GM19025 (cell line): ENCODE data around the gene NDUFA3.
A peak's percentile ranks its signal among the peaks of the same experiment; 100 is the strongest.
"Not testable (repeated sequence)": the region's sequence is repeated elsewhere in the genome, so short reads cannot be mapped to it uniquely, and the experiment has no call there.

ENCODE experiments used
- ATAC-seq: cut with Tn5 transposase; IDR thresholded peaks from one replicate; pipeline ENCODE4 v1.9.1; 2021; ENCODE audit warnings: mild to moderate bottlenecking, low read depth, moderate library complexity; ENCODE audit not compliant: unreplicated experiment

Gene NDUFA3

DNA sequence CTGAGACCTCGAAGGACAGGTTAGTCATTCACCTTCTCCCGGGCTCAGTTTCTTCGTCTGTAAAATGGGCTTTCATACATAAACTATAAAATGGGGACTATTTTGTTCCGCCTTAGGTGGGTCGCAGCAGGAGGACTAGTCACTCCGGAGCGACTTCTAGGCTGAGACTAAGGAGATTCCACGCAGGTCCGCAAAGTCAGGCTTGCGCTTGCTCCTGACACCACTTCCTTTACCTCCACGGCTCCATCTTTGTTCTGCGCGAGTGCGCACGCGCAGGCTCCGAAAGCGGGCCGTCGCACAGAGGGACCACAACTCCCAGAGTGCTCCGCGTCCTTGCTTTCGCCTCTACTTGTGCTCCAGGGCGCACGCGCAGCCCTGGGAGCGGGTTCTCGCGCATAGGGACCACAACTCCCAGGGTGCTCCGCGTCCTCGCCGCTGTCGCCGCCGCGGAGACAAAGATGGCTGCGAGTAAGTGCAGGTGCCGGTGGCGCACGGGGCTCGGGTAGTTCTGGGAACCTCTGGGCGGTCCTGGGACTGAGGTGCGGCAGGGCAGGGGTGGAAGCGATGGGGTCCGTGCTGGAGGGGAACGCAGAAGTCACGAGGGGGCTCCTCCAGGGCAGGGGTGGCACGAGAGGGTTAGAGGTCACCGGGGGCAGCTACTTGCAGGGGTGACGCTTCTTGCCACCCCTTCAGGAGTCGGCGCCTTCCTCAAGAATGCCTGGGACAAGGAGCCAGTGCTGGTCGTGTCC, at the start of gene NDUFA3:
TSS of gene NDUFA3 (plus strand) at position 435 of the 749 bp plus-strand sequence. CDS start at position 459, 24 bp downstream.
- ATAC-seq: peak; percentile 97

DNA sequence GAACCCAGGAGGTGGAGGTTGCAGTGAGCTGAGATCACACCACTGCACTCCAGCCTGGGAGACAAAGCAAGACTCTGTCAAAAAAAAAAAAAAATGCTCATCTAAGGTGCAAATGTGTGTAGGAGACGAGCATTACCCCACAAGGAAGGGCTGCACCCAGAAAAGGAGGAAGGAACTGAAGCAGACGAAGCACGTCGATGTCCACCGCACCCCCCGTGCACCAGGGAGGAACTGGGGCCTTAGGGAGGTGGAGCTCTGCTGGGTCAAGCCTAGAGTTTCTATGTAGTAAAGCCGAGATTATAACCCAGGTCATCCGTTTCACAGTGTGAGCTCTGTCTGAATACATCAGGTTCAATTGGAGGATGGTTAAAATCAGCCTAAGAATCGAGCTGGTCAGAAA, 40.0 kb upstream of the NDUFA3 start:
- no peak for ATAC-seq

DNA sequence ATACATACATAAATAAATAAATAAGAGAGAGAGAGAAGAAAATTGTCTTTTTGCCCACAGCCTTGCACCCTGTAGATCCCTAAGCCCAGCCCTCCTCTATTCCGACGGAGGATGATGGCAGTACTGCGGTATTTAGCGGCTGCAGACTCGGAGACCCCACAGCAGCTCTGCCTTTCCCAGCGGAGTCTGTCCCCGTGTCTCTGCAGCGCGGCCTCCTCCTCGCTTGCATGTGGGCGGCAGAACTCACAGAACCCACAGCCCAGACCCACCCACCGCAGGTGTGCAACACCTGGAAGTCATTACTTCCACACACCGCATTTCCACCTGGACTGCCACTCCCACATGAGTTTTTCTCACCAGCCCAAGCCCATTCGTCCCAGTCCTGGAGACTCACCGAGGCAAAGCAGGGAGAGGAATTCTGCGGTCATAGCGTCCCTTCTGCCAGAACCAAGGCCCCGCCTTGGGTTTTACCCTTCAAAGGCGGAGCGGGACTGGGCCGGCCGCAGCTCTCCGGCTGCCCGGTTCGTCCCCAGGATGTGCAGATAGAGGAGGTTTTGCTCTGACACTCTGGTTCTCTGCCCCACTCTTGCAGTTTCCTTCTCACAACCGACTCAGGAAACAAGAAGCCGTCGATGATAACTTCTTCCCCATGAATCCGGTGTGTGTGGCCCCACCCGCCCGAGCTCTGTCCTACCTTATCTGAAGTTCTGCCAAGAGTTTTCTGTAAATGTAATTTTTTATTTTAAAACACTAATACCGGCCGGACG, 39.1 kb upstream of the NDUFA3 start, which contains the start of gene VSTM1:
TSS of gene VSTM1 (minus strand) at position 548 of the 767 bp plus-strand sequence. CDS start at position 428, 120 bp downstream.
- ATAC-seq: no peak

DNA sequence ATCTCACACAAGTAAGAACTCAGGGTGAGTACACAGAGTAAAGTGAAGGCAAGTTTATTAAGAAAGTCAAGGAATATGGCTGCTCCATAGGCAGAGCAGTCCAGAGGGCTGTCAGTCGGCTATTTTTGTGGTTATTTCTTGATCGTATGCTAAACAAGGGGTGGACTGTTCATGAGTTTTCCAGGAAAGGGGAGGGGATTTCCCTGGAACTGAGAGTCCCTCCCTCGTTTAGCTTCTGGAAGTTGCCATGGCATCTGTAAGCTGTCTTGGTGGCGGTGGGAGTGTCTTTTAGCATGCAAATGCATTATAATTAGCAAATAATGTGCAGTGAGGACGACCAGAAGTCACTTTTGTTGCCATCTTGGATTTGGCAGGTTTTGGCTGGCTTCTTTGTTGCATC, 33.2 kb upstream of the NDUFA3 start:
- no peak for ATAC-seq

DNA sequence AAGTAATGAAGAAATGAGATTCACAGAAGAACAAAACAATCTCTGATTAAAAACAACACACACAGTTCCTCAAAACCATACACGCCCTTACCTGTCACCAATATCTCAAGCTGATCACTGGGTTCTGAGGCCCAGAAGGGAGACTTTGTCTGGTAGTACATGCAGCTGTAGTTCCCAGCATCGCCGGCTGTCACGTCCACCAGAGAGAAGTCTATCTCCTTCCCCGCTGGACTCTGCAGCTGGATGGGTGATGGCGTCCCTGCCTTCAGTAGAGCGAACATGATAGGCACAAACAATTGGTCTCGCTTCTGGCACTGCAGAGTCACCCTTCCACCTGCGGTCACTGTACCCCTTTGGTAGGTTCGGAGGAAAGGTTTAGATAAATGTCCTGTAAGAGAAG, 28.8 kb upstream of the NDUFA3 start:
- no peak for ATAC-seq

DNA sequence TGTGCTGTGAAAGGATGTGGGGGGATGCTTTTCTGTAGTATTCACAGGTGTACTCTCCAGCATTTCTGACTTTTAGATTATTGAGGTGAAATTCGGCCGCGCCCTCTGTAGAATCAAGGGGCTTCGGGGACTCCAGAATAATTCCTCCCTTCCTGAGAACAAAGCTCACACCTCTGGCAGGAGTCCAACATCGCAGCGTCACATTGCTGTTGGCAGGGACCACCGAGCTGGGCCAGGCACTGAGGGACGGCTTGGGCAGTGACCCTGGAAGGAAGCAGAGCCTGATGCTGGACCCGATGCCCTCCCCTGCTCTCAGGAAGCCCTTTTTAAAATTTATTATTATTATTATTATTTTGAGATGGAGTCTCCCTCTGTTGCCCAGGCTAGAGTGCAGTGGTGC, 27.8 kb upstream of the NDUFA3 start:
- no peak for ATAC-seq

DNA sequence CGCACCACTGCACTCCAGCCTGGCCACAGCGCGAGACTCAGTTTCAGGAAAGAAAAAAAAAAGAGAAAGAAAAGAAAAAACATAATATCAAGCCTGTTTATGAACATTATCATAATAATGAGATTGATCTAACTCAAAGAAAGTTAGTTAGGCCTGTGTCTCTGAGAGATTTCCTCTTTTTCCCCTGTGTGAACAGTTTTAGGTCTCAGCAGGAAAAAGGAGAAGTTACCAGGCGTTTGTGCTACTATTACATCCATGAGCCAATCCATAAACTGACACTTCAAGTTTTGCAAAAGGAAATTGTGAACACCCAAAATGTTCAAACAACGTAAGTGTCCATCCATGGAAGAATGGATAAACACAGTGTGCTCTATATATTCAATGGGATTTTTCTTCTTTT, 25.3 kb upstream of the NDUFA3 start:
- ATAC-seq: no peak

DNA sequence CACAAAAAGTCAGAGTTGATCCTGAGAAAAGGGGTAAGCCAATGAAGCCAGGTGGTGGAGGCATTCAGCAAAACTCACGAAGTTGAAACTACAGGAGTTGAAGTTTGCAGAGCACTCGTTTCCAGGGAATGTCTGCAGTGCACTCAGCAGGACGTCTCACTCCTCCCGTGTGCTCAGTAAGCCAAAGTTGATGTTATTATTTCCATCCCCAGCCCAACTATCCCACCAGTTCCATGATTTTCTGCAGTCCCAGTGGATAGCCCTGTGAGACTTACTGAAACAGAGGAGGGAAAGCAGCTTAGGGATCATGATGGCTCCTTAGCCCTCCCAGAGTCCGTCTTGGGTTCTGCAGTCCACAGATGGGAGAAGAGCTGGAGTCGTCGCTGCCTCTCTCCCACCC, 21.6 kb upstream of the NDUFA3 start, which contains the start of gene TARM1:
TSS of gene TARM1 (minus strand) at position 334 of the 400 bp plus-strand sequence. CDS start at position 309, 25 bp downstream.
- ATAC-seq: no peak

DNA sequence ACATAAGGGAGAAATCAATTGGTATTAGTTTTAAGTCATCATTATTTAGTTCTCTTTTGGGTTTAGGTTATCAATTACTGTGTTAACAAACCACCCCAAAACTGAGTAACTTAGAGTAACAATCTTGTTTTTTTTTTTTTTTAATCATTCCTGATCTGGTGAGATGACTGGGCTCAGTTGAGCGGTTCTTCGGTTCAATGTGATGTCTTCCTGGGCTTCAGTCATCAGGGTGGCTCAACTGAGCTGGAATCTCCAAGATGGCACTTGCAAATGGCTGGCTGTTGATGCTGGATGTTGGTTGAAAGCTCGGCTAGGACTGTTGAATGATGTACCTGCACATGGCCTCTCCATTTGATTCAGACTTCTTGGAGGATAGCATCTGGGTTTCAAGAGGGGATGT, 18.2 kb upstream of the NDUFA3 start:
- no peak for ATAC-seq

DNA sequence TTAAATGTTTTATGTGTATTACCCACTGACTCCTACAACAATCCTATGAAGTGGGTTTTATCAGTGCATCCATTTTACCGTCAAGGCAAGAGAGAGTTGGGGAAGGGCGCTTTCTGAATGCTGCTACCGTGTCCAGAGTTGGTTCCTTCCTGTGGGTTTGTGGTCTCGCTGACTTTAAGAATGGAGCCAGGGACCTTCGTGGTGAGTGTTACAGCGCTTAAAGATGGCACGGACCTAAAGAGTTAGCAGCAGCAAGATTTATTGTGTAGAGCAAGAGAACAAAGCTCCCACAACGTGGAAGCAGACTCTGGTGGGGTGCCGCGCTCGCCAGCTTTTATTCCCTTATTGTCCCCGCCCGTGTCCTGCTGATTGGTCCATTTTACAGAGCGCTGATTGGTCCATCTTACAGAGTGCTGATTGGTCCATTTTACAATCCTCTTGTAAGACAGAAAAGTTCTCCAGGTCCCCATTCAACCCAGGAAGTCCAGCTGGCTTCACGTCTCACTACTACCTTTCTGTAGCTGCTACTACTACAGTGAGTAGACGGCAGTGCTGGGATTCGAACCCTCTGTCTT, 8.1 kb upstream of the NDUFA3 start:
- ATAC-seq: no peak

DNA sequence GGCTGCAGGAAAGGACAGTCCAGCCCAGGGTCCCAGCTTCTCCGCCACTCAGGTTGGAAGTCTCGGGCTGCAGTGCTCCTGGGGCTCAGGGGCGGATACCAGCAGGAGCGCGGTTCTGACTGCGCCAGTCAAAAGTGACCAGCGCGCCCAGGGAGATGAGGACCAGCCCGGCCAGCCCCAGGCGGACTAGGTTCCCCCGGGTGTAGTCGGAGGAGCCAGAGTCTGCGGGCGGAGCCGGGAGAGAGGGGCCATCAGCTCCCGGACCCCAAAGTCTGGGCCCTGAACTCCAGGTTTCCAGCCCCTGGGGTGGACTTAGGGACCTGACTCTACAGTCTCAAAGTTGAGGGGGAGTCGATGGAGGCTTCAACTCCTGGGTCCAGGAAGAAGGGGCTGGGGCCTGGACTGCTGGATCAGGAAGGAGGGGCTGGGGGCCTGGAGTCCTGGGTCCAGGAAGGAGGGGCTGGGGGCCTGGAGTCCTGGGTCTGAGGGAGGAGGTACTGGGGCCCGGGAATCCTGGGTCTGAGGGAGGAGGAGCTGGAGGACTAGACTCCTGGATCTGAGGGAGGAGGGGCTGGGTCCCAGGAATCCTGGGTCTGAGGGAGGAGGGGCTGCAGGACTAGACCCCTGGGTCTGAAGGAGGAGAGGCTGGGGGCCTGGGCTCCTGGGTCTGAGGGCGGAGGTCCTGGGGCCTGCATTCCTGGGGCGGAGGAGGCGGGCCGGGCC, 7.4 kb upstream of the NDUFA3 start:
- no peak for ATAC-seq

DNA sequence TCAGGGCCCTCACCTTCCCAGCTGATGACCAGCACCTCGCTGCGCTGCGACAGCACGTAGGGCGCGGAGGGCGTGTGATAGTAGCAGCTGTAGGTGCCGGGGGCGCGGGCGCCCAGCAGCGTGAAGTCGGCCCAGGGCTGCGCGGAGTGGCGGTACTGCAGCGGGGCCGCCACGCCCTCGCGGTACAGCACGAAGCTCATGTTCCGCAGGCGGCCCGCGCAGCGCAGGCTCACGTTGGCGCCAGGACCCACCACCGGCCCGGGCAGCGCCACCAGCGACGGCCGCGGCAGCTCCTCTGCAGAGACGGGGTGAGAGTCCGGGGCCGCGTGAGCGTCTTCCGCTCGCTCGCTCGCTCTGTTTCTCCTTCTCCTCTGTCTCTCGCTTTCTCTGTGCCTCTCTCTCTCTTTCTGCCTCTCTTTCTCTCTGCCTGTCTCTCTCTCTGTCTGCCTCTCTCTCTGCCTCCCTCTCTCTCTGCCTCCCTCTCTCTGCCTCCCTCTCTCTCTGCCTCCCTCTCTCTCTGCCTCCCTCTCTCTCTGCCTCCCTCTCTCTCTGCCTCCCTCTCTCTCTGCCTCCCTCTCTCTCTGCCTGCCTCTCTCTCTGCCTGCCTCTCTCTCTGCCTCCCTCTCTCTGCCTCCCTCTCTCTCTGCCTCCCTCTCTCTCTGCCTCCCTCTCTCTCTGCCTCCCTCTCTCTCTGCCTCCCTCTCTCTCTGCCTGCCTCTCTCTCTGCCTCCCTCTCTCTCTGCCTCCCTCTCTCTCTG, 6.6 kb upstream of the NDUFA3 start:
- ATAC-seq: not testable (repeated sequence)

DNA sequence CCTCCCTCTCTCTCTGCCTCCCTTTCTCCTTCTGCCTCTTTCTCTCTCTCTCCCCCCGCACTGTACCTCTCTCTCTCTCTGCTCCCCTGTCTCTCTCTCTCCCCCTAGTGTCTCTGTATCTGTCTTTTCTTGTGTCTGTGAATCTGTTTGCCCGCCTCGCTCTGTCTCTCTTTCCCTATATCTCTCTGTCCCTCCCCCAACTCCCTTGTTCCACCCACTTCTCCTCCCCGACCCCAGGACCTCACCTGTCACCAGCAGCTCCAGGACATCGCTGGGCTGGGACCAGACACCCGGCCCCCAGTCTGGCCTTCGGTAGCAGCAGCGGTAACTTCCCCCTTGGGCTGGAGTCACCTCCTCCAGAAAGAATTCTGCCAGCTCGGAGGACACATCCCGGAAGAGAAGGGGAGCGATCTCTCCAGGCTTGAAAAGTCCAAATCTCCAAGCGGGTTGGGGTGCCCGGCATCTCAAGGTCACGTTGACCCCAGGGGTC, 6.0 kb upstream of the NDUFA3 start:
- ATAC-seq: no peak

DNA sequence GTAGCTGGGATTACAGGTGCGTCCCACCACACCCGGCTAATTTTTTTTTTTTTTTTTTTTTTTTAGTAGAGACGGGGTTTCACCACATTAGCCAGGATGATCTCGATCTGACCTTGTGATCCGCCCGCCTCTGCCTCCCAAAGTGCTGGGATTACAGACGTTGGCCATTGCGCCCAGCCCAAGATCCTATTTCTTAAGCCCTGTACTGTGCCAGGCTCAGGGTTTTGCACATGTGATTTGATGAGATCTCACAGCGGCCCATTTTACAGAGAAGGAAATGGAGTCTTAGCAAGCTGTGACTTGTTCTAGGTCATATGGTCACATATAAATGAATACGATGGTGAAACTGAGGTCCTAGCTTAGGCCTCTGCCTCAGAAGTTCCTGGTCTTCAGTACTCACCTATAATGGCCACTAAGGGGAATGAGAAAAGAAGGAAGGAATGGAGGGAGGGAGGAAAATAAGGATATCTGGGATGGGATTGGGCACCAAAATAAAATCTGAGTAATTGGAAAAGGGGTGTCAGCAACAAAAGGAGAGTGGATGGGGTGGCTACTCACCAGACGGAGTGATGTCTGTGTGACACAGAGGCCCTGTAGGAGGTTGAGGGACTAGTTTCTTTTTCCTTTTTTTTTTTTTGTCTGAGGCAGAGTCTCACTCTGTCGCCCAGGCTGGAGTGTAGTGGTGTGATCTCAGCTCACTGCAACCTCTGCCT, 3.3 kb upstream of the NDUFA3 start:
- no peak for ATAC-seq

DNA sequence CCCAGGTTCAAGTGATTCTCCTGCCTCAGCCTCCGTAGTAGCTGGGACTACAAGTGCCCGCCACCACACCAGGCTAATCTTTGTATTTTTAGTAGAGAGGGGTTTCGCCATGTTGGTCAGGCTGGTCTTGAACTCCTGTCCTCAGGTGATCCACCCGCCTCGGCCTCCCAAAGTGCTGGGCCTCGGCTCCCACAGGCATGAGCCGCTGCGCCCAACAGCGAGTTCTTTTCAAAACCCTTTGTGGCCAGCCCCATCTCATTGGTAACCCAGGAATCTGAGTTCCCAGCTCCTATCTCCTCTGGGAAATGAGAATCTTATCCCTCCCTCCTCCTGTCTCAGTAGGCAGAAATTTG, 2.8 kb upstream of the NDUFA3 start:
- ATAC-seq: not testable (repeated sequence)

DNA sequence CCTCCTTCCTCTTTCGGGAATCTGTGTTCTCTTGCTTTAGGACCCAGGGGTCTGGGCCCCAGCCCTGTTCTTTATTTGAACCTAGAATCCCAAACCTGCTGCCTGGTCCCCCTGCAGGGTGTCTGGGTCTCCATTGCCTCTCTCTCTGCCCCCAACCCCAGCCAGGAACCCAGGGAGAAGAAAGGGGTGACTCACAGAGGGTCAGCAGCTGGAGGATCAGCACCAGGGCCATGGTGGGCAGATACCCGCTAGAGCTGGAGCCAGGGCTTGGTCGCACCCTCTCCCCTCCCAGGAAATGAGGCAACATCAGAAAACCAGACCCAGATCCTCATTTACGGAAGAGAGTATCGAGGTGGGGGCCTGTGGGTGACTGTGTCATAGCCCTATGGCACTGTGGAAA, 2.1 kb upstream of the NDUFA3 start, which contains the start of gene OSCAR:
TSS of gene OSCAR (minus strand) at position 243 of the 400 bp plus-strand sequence. CDS start at position 232, 11 bp downstream.
- ATAC-seq: no peak

DNA sequence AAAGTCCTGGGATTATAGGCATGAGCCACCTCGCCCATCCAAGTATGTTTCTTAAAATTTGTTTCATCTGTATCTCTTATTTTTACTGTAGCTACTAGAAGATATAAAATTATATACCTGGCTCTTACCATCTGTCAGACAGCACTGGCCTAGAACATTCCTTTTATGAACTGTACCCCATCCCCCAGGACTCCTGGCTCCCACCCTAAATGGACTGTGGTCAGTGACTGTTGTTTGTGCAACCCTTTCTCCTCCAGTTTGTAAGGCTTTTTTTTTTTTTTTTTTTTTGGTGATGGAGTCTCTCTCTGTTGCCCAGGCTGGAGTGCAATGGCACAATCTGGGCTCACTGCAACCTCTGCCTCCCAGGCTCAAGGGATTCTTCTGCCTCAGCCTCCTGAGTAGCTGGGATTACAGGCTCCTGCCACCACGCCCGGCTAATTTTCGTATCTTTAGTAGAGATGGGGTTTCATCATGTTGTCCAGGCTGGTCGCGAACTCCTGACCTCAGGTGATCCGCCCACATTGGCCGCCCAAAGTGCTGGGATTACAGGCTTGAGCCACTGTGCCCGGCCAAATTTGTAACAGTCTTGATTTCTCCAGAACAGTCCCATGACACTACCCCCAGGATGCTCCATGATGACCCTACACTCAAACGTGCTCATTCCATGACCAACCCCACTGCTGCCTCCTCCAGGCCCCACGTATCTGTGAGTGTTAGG, 2.5 kb downstream of the NDUFA3 start:
- no peak for ATAC-seq

DNA sequence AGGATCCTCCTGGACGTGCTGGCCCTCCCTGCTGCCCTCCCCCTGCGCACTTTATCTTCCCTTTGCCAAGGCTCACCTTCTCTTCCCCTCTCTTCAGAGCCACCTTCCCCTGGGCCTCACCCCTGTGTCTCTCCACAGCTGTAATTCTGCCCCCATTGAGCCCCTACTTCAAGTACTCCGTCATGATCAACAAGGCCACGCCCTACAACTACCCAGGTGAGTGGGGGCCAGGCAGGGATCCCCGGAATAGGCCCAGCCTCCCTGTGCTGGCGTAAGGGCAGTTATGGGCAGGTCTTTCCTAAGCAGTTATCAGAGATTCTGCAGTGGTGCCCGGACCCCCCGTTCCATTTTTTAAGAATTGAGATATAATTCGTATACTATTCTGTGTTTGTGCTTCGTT, 3.1 kb downstream of the NDUFA3 start:
- ATAC-seq: no peak
